GM18951 (cell line): Measurements from ENCODE around the gene PRM2.

Experiments
- POLR2A ChIP-seq: IDR thresholded peaks from 4 replicates; pipeline ENCODE4 v1.6.1; 2011; ENCODE audit warnings: mild to moderate bottlenecking; ENCODE audit not compliant: insufficient read length, insufficient read depth; ENCODE audit errors: extremely low read depth
- in situ Hi-C: fragments of 300-500 bp; cut with MboI; formaldehyde crosslinking; loops from one replicate; pipeline ENCODE4 v1.12.0; 2022; ENCODE audit warnings: low sequenced_read_pairs, mixed read lengths, inconsistent platforms; ENCODE audit not compliant: unreplicated experiment

PRM2 gene

DNA sequence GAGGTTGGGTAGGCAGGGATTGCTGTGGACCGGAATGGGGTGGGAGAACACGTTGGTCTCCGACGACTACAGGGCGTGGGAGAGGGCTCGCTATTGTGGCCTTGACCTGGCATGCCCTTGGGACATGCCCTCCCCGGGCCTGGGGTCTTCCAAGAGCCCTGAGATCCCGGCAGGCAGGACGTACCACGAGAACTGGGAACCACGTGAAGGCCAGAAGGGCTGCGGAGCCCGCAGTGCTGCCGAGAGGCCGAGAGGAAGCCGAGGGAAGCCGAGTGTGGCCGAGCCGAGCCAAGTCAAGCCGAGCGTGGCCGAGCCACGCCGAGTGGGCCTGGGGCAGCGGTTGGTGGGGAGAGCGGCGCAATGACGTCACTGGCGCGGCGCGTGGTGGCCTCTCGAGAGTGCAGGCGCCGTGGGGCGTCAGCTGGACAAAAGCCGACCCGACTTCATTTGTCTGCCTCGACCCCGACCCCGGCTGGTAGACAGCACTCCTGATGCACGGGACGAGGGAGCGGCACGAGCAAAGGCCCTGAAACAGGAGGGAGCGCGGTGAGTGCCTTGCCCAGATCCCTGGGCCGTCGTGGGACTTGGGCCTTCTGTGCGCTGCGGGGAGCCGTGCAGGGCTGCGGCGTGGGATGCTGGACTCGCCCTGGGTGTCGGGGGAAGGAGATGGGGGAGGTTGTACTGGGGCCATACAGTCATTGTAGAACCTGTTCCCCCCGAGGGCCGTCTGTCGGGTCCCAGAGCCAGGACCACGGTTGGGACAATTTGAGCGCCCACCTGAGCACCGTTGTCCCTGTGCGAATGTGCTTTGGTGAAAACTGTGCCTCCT is 26.8 kb downstream of the PRM2 start:
- in situ Hi-C loops: loop anchor here (25.0 kb wide), 1 partner anchor 287 kb away; no protein-coding TSS in a partner anchor
- TF ChIP-seq POLR2A: no peak

DNA sequence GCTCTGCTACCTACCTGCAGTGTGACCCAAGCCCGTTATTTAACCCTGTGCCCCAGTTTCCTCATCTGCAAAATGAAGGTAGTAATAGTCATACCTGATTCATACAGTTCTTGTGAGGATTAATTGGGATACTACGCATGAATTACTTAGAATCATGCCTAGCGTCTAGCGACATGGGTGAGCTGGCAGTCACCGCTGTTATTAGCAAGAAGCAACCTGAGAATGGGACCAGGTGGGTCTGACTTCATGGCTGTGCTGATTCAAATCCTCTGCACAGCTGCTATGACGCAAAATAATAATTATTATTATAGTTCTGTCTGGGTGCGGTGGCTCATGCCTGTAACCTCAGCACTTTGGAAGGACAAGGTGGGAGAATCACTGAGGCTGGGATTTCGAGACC is 28.1 kb downstream of the PRM2 start:
- no peak for TF ChIP-seq POLR2A
- in situ Hi-C loops: loop anchor here (25.0 kb wide), 1 partner anchor 286 kb away; no protein-coding TSS in a partner anchor

DNA sequence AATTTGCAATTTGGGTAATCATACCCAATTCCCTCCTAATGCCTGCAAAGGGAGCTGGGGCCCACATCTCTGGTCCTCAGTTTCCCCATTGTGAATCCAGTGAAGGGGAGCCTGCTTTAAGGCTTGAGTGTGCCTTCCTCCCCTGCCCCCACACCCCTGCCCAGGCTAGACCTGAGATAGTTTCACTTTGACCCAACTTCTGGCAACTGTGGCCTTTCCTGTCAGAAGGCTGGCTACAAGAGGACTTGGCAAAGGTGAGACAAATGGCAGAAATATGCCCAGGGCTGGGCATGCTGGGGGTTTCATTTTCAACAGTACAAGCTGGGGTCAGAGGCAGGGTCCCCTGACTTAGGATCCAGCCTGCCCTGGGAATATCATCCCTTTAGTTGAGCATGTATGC is 30.3 kb downstream of the PRM2 start:
- in situ Hi-C loops: loop anchor here (25.0 kb wide), 1 partner anchor 284 kb away; no protein-coding TSS in a partner anchor
- TF ChIP-seq POLR2A: no peak

DNA sequence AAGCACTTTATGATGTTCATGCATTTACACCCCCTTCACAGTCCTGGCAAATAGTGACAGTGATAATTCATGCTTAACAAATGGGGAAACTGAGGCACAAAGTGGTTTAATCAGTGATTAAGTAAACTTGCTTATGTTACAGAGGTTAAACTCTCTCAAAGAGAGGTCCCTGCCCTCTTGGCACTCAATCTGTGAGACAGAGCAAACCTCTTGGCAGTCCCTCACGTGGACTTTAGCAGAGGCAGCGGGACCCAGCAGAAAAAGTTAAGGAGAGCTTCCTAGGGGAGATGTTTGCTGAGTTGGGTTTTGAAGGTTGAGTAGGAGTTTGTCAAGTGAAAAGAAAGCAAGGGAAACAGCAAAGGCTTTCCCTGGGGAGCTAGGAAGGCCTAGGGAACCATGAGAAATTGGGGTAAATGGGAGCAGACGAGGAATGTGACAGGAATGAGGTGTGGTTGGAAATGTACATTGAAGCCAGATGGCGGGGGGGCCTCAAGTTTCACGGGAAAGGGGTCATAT is 31.0 kb downstream of the PRM2 start:
- TF ChIP-seq POLR2A: no peak
- in situ Hi-C loops: loop anchor here (25.0 kb wide), 1 partner anchor 283 kb away; no protein-coding TSS in a partner anchor

DNA sequence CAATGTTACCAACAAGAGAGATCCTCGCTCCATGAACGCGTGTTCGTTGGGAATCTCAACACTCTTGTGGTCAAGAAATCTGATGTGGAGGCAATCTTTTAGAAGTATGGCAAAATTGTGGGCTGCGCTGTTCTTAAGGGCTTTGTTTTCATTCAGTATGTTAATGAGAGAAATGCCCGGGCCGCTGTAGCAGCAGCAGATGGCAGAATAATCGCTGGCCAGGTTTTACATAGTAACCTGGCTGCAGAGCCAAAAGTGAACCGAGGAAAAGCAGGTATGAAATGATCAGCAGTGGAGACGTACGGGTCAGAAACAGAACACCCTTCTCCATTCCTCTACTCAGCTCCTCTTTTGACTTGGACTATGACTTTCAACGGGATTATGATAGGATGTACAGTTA is 33.6 kb downstream of the PRM2 start:
- no peak for TF ChIP-seq POLR2A
- in situ Hi-C loops: loop anchor here (25.0 kb wide), 1 partner anchor 280 kb away; no protein-coding TSS in a partner anchor

DNA sequence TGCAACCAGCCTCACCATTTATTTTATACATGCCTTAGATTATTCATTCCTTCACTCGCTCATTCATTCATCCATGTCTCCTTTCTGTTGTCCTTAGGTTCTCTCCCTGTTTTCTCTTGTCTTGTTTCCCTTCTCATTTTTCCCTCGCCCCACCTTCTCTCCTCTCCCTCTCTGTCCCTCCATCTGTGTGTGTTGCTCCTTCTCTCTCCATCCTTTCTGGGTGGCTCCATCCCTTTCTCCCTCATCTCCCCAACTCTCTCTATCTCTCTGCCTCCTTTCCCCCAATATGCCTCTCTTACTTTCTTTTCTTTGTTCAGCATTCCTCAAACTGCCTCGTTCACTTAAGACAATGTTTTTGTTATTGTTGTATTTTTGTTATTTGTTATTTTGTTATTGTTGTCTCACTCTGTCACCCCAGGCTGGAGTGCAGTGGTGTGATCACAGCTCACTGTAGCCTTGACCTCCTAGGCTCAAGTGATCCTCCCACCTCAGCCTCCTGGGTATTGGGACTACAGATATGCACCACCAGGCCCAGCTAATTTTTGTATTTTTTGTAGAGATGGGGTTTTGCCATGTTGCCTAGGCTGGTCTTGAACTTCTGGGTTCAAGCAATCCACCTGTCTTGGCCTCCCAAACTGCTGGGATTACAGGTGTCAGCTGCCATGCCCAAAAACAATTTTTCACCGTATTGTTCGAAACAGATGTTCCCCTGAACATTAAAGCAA is 34.6 kb downstream of the PRM2 start:
- TF ChIP-seq POLR2A: no peak
- in situ Hi-C loops: loop anchor here (25.0 kb wide), 1 partner anchor 279 kb away; no protein-coding TSS in a partner anchor

DNA sequence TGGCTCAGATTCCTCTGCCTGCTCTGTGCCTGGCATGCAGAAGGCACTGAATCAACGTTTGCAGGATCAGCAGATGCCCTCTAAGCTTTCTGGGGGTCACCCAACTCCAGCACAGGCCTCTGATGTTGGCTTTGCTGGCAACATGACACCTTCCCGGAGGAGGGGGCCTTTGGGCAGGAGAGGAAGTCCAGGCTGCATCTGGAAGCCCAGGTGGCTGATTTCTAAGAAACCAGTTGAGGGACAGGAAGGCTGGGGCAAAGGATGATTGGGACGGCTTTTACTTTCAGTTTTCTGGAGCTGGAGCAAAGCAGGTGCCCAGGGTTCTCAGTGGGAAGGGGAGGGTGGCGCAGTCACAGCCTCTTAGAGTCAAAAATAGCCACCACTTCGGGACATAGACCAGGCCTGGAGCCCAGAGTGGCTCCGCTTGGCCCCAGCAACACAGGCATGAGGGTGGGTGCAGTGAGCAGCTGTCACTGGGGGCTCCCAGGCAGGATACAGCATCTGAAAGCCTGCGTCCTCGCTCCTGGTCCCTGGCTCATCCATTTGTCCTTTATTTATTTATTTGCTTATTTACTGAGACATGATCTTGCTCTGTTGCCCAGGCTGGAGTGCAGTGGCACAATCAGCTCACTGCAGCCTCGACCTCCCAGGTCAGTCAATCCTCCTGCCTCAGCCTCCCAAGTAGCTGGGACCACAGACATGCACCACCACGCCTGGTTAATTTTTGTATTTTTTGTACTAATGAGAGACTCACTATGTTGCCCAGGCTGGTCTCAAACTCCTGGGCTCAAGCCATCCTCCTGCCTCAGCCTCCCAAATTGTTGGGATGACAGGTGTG is 35.4 kb downstream of the PRM2 start:
- in situ Hi-C loops: loop anchor here (25.0 kb wide), 1 partner anchor 279 kb away; no protein-coding TSS in a partner anchor

DNA sequence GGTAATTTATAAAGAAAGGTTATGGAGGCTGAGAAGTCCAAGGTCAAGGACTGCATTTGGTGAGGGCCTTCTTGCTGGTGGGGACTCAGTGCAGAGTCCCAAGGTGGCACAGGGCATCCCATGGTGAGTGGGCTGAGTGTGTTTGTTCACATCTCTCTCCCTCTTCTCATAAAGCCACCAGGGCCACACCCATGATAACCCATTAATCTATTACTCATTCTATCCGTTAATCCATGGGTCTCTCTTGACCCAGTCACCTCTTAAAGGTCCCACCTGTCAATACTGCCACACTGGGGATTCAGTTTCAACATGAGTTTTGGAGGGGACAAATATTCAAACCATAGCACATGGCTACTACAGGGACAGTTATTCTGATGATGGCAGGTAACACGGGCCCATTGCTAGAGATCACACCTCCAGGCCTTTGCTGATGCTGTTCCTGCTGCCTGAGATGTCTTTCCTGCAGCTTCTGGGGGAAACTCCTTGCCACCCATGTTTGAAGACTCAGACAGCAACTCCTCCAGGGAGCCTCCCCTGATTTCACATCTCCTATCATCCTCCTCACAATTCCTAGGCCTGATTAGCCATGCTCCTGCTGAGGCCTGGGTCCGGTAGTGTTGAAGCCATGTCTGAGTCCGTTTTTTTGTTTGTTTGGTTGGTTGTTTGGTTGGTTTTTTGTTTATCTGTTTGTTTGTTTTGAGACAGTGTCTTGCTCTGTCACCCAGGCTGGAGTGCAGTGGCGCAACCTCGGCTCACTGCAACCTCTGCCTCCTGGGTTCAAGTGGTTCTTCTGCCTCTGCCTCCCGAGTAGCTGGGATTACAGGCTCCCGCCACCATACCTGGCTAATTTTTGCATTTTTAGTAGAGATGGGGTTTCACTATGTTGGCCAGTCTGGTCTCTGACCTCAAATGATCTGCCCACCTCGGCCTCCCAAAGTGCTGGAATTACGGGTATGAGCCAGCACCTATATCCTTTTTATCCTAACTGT is 36.3 kb downstream of the PRM2 start:
- no peak for TF ChIP-seq POLR2A
- in situ Hi-C loops: loop anchor here (25.0 kb wide), 1 partner anchor 278 kb away; no protein-coding TSS in a partner anchor

More for the DNA sequence above, 35.4 kb downstream of the PRM2 start:
- TF ChIP-seq POLR2A: no peak

DNA sequence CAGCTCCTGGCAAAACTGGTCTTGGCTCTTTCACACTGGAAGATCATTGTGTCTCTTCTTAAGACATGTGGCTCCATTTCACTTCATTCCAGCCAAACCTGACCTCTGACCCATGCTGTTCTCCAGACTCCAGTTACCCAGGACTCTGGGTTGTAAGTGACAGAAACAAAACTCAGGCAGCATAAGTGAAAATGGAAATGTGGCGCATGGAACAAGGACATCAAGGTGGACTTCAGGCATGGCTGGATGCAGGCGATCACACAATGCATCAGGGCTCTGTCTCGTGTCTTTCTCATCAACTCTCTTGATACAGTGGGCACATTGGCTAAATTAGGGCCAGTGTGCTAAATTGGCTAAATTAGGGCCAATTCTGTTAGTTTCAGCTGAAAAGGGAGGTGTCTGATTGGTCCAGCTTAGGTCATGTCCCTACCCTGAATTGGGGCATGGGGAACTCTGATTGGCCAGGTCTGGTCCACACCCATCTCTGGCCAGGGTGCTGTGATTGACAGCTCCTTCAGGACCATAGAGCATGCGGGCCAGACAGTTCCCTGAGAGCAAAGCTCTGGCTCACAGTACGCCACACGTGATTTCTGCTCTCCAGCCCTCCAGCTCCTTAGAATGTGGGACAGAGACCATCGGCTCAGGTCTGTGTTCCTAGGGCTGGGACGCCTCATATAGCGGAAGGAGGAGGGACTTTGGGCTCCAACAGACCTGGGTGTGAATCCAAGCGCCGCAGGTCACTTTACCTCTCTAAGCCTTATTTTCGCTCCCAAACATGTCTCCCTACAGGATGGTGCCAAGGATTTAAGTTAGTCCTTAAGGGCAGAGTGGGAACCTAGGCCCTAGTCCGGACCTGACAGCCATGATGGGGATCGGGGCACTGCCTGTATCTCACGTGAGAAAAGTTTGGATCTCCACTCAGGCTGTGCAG is 37.7 kb downstream of the PRM2 start:
- TF ChIP-seq POLR2A: no peak
- in situ Hi-C loops: loop anchor here (25.0 kb wide), 1 partner anchor 276 kb away; no protein-coding TSS in a partner anchor

DNA sequence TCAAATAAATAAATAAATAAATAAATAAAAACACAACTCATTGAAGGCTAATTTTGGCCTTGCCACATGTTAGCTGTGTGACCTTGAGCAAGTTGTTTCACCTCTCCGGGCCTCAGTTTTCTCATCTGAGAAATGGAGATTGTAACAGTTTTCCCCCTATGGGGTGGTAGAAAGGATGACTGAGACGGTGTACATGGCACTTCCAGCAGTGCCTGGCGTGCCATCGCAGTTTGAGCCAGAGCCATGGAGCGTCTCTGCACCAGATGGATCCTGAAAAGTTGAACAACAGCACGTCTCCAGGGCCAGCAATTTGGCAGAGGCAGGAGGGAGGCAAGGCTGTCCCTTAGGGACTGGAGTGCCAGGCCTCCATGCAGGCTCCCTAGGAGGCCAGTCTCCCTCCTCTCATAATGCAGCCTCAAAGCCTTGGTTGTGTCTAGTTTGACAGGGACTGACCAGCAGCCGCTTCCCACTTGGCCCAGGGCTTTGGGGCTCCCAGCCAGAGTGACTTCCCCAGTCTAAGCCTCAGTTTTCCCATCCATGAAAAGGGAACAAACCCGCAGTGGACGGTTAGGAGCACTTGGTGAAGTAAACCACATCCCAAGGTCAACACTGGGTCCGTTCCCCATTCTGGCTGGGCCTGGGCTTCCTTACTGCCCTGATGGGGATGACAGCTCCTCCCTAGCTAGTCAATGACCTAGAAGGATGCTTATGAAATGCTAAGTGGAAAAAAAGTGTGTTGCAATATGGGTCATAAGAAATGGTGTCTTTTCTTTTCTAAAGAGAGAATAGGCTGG is 39.6 kb downstream of the PRM2 start:
- in situ Hi-C loops: loop anchor here (25.0 kb wide), 1 partner anchor 274 kb away; no protein-coding TSS in a partner anchor

More for the DNA sequence above, 39.6 kb downstream of the PRM2 start:
- no peak for TF ChIP-seq POLR2A
